ENCODE data around the gene PAPPA2. TPM values are rescaled to one million over a fixed set of nuclear protein-coding genes. Genes with fewer than 3 reads are reported as not detected.
A peak's percentile ranks its signal among the peaks of the same experiment; 100 is the strongest.
"Not testable (repeated sequence)": the region's sequence is repeated elsewhere in the genome, so short reads cannot be mapped to it uniquely, and the experiment has no call there.

PAPPA2 gene
- total RNA-seq, 1 experiment from 2014 or later = not detected

DNA sequence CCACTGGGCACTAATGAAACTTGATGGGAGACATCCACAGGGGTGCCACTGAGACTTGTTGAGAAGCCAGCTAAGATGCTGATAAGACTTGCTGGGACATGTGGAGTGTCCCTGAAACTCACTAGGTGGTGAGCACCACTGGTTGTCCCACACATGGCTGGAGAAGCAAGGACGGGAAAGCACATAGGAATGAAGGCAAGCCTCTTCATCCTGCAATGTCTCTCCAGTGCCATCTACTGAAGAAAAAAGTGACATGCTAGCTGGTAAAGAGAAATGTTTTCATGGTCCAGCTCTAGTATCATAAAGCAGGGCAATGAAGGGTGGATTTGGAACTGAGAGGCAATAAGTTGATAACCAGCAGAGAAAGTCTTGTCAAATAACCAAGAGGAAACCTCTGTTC lies 283.0 kb downstream of the PAPPA2 start:
- DNase-seq = peak; percentile 28
- ChIA-PET POLR2A (ENCODE audit: unreplicated experiment) (no interaction called here), CTCF (no interaction called here)
- no peaks in the 10 kb centered on the region for H3K4me1 ChIP-seq (ENCODE audit: insufficient read depth, low read length)
- no peak overlapping the region for H3K27ac ChIP-seq (ENCODE audit: low read length)
- no peaks in the 10 kb centered on the region for H3K79me2 ChIP-seq (ENCODE audit: low read length)
- no peaks in the 10 kb centered on the region for H3F3A ChIP-seq (ENCODE audit: low read length, unreplicated experiment)
- no peaks in the 10 kb centered on the region for H3K36me3 ChIP-seq (ENCODE audit: low read depth, low read length)
- no peak overlapping the region for H2AFZ ChIP-seq (ENCODE audit: low read length)
- H3K9me2 ChIP-seq (replicated peaks; ENCODE audit: low read length) = no peaks in the 10 kb centered on the region
- H3K27me3 ChIP-seq (ENCODE audit: low read length) = peaks cover 13% of the 10 kb centered on the region; the same call in 1 of the 2 replicates
- no peak overlapping the region for H3K9ac ChIP-seq (ENCODE audit: low read length)
- no peaks in the 10 kb centered on the region for H4K20me1 ChIP-seq (ENCODE audit: low read length)
- no peak overlapping the region for H3K4me2 ChIP-seq (ENCODE audit: low read length)
- intact Hi-C loops (cut with micrococcal nuclease) = no loop called here
- BruUV-seq (replicated peaks) = no TSS peak
- no peak for ATAC-seq
- no peak overlapping the region for H3K4me3 ChIP-seq (ENCODE audit: low read length)
- H3K9me3 ChIP-seq (ENCODE audit: low read length) = no peaks in the 10 kb centered on the region
- TF ChIP-seq EZH2phosphoT487 (IDR thresholded peaks at IDR 0.05; ENCODE audit: borderline replicate concordance, low read length) = no peak
- TF ChIP-seq, protein P1, sequence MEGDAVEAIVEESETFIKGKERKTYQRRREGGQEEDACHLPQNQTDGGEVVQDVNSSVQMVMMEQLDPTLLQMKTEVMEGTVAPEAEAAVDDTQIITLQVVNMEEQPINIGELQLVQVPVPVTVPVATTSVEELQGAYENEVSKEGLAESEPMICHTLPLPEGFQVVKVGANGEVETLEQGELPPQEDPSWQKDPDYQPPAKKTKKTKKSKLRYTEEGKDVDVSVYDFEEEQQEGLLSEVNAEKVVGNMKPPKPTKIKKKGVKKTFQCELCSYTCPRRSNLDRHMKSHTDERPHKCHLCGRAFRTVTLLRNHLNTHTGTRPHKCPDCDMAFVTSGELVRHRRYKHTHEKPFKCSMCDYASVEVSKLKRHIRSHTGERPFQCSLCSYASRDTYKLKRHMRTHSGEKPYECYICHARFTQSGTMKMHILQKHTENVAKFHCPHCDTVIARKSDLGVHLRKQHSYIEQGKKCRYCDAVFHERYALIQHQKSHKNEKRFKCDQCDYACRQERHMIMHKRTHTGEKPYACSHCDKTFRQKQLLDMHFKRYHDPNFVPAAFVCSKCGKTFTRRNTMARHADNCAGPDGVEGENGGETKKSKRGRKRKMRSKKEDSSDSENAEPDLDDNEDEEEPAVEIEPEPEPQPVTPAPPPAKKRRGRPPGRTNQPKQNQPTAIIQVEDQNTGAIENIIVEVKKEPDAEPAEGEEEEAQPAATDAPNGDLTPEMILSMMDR (conservative IDR thresholded peaks at IDR 0.05; ENCODE audit: low read depth, low read length) = peak; percentile 34; the same call in 1 of the 2 replicates

DNA sequence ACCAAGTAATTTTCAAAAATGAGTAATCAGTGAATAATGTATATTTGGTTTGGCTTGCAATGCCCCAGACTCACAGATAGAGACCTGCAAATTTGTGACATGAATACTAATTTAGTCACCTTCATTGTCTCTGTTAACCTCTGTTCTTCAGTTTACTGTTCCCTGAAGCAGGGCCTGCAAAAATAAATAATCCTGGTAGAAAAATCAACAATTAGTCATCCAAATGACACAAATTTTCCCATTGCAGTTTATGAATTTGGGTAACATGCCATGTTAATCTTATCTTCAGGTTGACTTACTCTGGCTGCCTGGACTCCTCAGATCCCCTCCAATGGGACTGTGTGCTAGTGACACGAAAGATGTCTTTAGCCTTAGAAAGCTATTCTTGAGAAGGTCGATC lies 289.5 kb downstream of the PAPPA2 start:
- no peak overlapping the region for H2AFZ ChIP-seq (ENCODE audit: low read length)
- H3K4me2 ChIP-seq (ENCODE audit: low read length) = no peak overlapping the region
- no peaks in the 10 kb centered on the region for H3F3A ChIP-seq (ENCODE audit: low read length, unreplicated experiment)
- no TSS peak for BruUV-seq (replicated peaks)
- DNase-seq = peak; percentile 49
- H3K27me3 ChIP-seq (ENCODE audit: low read length) = no peaks in the 10 kb centered on the region
- ChIA-PET POLR2A (ENCODE audit: unreplicated experiment) (no interaction called here), CTCF (no interaction called here)
- TF ChIP-seq EZH2phosphoT487 (IDR thresholded peaks at IDR 0.05; ENCODE audit: borderline replicate concordance, low read length) = no peak
- TF ChIP-seq, protein P1 (conservative IDR thresholded peaks at IDR 0.05; ENCODE audit: low read depth, low read length) = no peak
- TF ChIP-seq EZH2 (IDR thresholded peaks at IDR 0.05; ENCODE audit: low read length, unreplicated experiment) = no peak
- no peaks in the 10 kb centered on the region for H3K9me2 ChIP-seq (replicated peaks; ENCODE audit: low read length)
- no peaks in the 10 kb centered on the region for H3K9me3 ChIP-seq (ENCODE audit: low read length)
- no peak overlapping the region for H3K9ac ChIP-seq (ENCODE audit: low read length)
- no peaks in the 10 kb centered on the region for H4K20me1 ChIP-seq (ENCODE audit: low read length)
- H3K4me3 ChIP-seq (ENCODE audit: low read length) = no peak overlapping the region
- peak; percentile 27; the same call in 1 of the 2 replicates for ATAC-seq
- H3K36me3 ChIP-seq (ENCODE audit: low read depth, low read length) = no peaks in the 10 kb centered on the region
- H3K4me1 ChIP-seq (ENCODE audit: insufficient read depth, low read length) = peaks cover 4% of the 10 kb centered on the region; the same call in 1 of the 2 replicates
- intact Hi-C loops (cut with micrococcal nuclease) = no loop called here
- H3K79me2 ChIP-seq (ENCODE audit: low read length) = no peaks in the 10 kb centered on the region
- H3K27ac ChIP-seq (ENCODE audit: low read length) = no peak overlapping the region

DNA sequence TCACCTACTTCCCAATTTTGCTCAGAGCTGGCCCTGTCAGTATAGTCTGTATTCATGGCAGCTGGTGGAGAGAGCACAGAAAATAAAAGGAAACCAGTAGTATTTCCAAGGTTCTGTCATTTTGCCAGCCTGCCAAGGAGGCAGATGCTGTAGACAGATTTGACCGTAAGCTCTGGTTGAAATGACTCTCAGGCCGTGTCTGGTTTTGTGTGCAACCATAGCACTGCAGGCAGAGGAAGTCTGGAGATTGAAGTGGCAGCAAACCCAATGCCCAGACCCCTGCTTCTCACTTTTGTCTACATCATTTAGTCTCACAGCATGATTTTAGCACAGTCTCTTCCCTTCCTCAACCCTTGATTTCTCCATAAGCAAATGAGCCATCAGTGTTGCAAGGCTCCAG lies 291.7 kb downstream of the PAPPA2 start:
- DNase-seq (no peak), ATAC-seq (no peak)
- intact Hi-C loops (cut with micrococcal nuclease) = no loop called here
- Histone ChIP-seq H3K27me3 (ENCODE audit: low read length) (peaks cover 5% of the 10 kb centered on the region; the same call in 1 of the 2 replicates), H2AFZ (ENCODE audit: low read length) (no peak overlapping the region), H3K36me3 (ENCODE audit: low read depth, low read length) (no peaks in the 10 kb centered on the region), H3F3A (ENCODE audit: low read length, unreplicated experiment) (no peaks in the 10 kb centered on the region), H3K4me1 (ENCODE audit: insufficient read depth, low read length) (peaks cover 4% of the 10 kb centered on the region; the same call in 1 of the 2 replicates), H3K9me2 (replicated peaks; ENCODE audit: low read length) (no peaks in the 10 kb centered on the region), H3K79me2 (ENCODE audit: low read length) (no peaks in the 10 kb centered on the region), H3K4me2 (ENCODE audit: low read length) (no peak overlapping the region), H3K9me3 (ENCODE audit: low read length) (no peaks in the 10 kb centered on the region), H4K20me1 (ENCODE audit: low read length) (no peaks in the 10 kb centered on the region), H3K9ac (ENCODE audit: low read length) (no peak overlapping the region), H3K27ac (ENCODE audit: low read length) (no peak overlapping the region), H3K4me3 (ENCODE audit: low read length) (no peak overlapping the region)
- CTCF ChIA-PET = no interaction called here
- POLR2A ChIA-PET (ENCODE audit: unreplicated experiment) = no interaction called here
- BruUV-seq (replicated peaks) = no TSS peak
- TF ChIP-seq EZH2phosphoT487 (IDR thresholded peaks at IDR 0.05; ENCODE audit: borderline replicate concordance, low read length) (no peak), EZH2 (IDR thresholded peaks at IDR 0.05; ENCODE audit: low read length, unreplicated experiment) (no peak)
- TF ChIP-seq, protein P1 (conservative IDR thresholded peaks at IDR 0.05; ENCODE audit: low read depth, low read length) = no peak

DNA sequence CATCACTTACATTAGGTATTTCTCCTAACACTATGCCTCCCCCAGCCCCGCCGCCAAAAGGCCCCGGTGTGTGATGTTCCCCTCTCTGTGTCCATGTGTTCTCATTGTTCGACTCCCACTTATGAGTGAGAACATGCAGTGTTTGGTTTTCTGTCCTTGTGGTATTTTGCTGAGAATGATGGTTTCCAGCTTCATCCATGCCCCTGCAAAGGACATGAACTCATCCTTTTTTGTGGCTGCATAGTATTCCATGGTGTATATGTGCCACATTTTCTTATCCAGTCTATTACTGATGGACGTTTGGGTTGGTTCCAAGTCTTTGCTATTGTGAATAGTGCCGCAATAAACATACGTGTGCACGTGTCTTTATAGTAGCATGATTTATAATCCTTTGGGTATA lies 293.8 kb downstream of the PAPPA2 start:
- H3K27ac ChIP-seq (ENCODE audit: low read length); H3K79me2 ChIP-seq (ENCODE audit: low read length); DNase-seq; H3K9ac ChIP-seq (ENCODE audit: low read length); POLR2A ChIA-PET (ENCODE audit: unreplicated experiment); H2AFZ ChIP-seq (ENCODE audit: low read length); intact Hi-C loops (cut with micrococcal nuclease); H3K27me3 ChIP-seq (ENCODE audit: low read length); ATAC-seq; CTCF ChIA-PET; H4K20me1 ChIP-seq (ENCODE audit: low read length); H3K36me3 ChIP-seq (ENCODE audit: low read depth, low read length); H3K9me3 ChIP-seq (ENCODE audit: low read length); H3K4me2 ChIP-seq (ENCODE audit: low read length); H3F3A ChIP-seq (ENCODE audit: low read length, unreplicated experiment); H3K9me2 ChIP-seq (replicated peaks; ENCODE audit: low read length); H3K4me3 ChIP-seq (ENCODE audit: low read length); H3K4me1 ChIP-seq (ENCODE audit: insufficient read depth, low read length); BruUV-seq (replicated peaks): not testable (repeated sequence)
